Osteocyte (in vitro differentiated cells): ENCODE results near the gene CTDSPL. TPM values are rescaled to one million over a fixed set of nuclear protein-coding genes. Genes with fewer than 3 reads are reported as not detected.

ENCODE experiments used
- DNase-seq: peaks from one replicate; pipeline ENCODE4 v3.0.0; 2021; ENCODE audit warnings: mixed read lengths; ENCODE audit not compliant: unreplicated experiment; ENCODE audit errors: extremely low spot score
- H3K27ac Mint-ChIP-seq: one replicate; pipeline ENCODE4 v1.8.0; 2021; ENCODE audit warnings: mild to moderate bottlenecking, mixed read lengths; ENCODE audit not compliant: unreplicated experiment
- H3K27me3 Mint-ChIP-seq: one replicate; pipeline ENCODE4 v1.8.0; 2021; ENCODE audit warnings: mixed read lengths; ENCODE audit not compliant: unreplicated experiment
- H3K36me3 Mint-ChIP-seq: one replicate; pipeline ENCODE4 v1.8.0; 2021; ENCODE audit warnings: mixed read lengths; ENCODE audit not compliant: unreplicated experiment
- H3K4me1 Mint-ChIP-seq: one replicate; pipeline ENCODE4 v1.8.0; 2021; ENCODE audit warnings: mixed read lengths; ENCODE audit not compliant: unreplicated experiment
- H3K4me3 Mint-ChIP-seq: one replicate; pipeline ENCODE4 v1.8.0; 2021; ENCODE audit warnings: mild to moderate bottlenecking, moderate library complexity, mixed read lengths; ENCODE audit not compliant: unreplicated experiment
- H3K9me3 Mint-ChIP-seq: one replicate; pipeline ENCODE4 v1.8.0; 2021; ENCODE audit warnings: mixed read lengths; ENCODE audit not compliant: unreplicated experiment
- CTCF ChIP-seq: fragments of 200-600 bp; sonication (generic); IDR thresholded peaks from 2 replicates; pipeline ENCODE4 v1.5.0; 2021; ENCODE audit warnings: antibody characterized with exemption, mild to moderate bottlenecking, moderate library complexity
- total RNA-seq: library from RNA; stranded (reverse); gene quantifications from 2 replicates; pipeline ENCODE4 v1.2.1, GENCODE V29; 2021

Gene CTDSPL
- total RNA-seq, 1 donor from 2014 or later = 71.6 TPM

- no peak overlapping the region for H3K4me3 Mint-ChIP-seq
- H3K36me3 Mint-ChIP-seq = no peaks in the 10 kb centered on the region
- peaks cover 2% of the 10 kb centered on the region for H3K27me3 Mint-ChIP-seq
- H3K9me3 Mint-ChIP-seq = no peaks in the 10 kb centered on the region
- no peak for DNase-seq
- no peak overlapping the region for H3K27ac Mint-ChIP-seq
- TF ChIP-seq CTCF = no peak
- peaks cover 12% of the 10 kb centered on the region for H3K4me1 Mint-ChIP-seq
Observed at GRCh38 chr3:37993067-37993455, 131.4 kb downstream of the CTDSPL start.

GRCh38 chr3:37993460-37993819 lies 131.8 kb downstream of the CTDSPL start:
- Mint-ChIP-seq H3K27ac (no peak overlapping the region), H3K4me3 (peak overlapping the region; percentile 77), H3K9me3 (no peaks in the 10 kb centered on the region), H3K4me1 (peaks cover 16% of the 10 kb centered on the region), H3K36me3 (no peaks in the 10 kb centered on the region), H3K27me3 (peaks cover 2% of the 10 kb centered on the region)
- no peak for DNase-seq
- no peak for TF ChIP-seq CTCF

GRCh38 chr3:37993820-37994638 lies 132.3 kb downstream of the CTDSPL start:
- peak overlapping the region; percentile 63 for H3K27ac Mint-ChIP-seq
- peaks cover 2% of the 10 kb centered on the region for H3K27me3 Mint-ChIP-seq
- peaks cover 20% of the 10 kb centered on the region for H3K4me1 Mint-ChIP-seq

GRCh38 chr3:37994639-37994972 lies 132.9 kb downstream of the CTDSPL start:
- no peaks in the 10 kb centered on the region for H3K36me3 Mint-ChIP-seq
- no peak for DNase-seq
- H3K4me1 Mint-ChIP-seq = peaks cover 25% of the 10 kb centered on the region
- peak overlapping the region; percentile 63 for H3K27ac Mint-ChIP-seq
- H3K4me3 Mint-ChIP-seq = peak overlapping the region; percentile 77
- no peaks in the 10 kb centered on the region for H3K9me3 Mint-ChIP-seq
- TF ChIP-seq CTCF = no peak
- peaks cover 2% of the 10 kb centered on the region for H3K27me3 Mint-ChIP-seq

More at GRCh38 chr3:37993820-37994638, 132.3 kb downstream of the CTDSPL start:
- DNase-seq = no peak
- Mint-ChIP-seq H3K9me3 (no peaks in the 10 kb centered on the region), H3K36me3 (no peaks in the 10 kb centered on the region), H3K4me3 (peak overlapping the region; percentile 77)
- no peak for TF ChIP-seq CTCF

- H3K36me3 Mint-ChIP-seq = no peaks in the 10 kb centered on the region
- TF ChIP-seq CTCF = no peak
- no peaks in the 10 kb centered on the region for H3K9me3 Mint-ChIP-seq
- H3K4me3 Mint-ChIP-seq = no peak overlapping the region
- peaks cover 2% of the 10 kb centered on the region for H3K27me3 Mint-ChIP-seq
- H3K4me1 Mint-ChIP-seq = peaks cover 25% of the 10 kb centered on the region
- no peak for DNase-seq
- no peak overlapping the region for H3K27ac Mint-ChIP-seq
Observed at GRCh38 chr3:37995652-37996641, 134.3 kb downstream of the CTDSPL start.
